Glomerular endothelial cell (primary cell): ENCODE data around the gene KLK6. TPM values are rescaled to one million over a fixed set of nuclear protein-coding genes. Genes with fewer than 3 reads are reported as not detected.
"Not testable (repeated sequence)": the region's sequence is repeated elsewhere in the genome, so short reads cannot be mapped to it uniquely, and the experiment has no call there.

Experiments used
- DNase-seq: peaks from one replicate; pipeline ENCODE4 v3.0.0-alpha.2; 2011; ENCODE audit warnings: low read depth, low spot score; ENCODE audit errors: extremely low read depth
- total RNA-seq: library from RNA; depleted of rRNA; stranded (reverse); fragments of >200 nt; gene quantifications from 2 replicates; pipeline ENCODE4 v1.2.3, GENCODE V29; 2015

The KLK6 gene
- total RNA-seq, 1 donor from 2014 or later = not detected

DNA sequence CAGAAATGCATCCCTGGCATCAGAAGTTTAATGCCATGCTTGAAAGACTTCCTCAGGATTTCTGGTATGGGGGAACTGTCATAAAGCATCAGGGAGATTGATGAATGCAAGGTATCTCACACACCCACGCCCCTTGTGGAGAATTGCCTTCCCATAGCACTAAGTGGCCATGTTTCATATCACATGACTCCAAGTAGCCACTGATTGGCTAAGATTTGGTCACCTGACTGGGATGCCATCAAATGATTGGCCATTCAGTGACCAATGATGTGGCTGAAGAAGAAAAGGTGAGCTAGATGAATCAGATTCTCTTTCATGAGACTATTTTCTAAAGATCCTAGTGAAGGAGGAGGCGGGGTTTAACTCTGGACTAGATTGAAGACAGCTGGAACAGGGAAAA is 24.7 kb upstream of the KLK6 start:
- no peak for DNase-seq

GRCh38 chr19:50992666-50993035 is 23.3 kb upstream of the KLK6 start:
- no peak for DNase-seq

DNA sequence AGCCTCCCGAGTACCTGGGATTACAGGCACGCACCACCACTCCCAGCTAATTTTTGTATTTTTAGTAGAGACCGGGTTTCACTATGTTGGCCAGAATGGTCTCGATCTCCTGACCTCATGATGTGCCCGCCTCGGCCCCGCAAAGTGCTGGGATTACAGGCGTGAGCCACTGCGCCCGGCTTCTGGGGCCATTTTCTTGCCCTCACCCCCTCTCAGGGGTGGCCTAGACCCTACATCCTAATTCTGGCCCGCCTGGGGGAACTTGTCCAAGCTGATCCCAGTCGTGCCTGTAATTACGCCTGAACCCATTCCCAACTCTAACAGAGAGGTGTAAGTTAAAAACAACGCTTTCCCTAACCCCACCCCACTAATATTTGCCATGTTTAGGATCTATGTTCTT is 15.0 kb upstream of the KLK6 start:
- not testable (repeated sequence) for DNase-seq

GRCh38 chr19:50983625-50984292 is 14.4 kb upstream of the KLK6 start, which contains the start of gene KLK7:
Gene KLK7, minus strand, starts transcription at chr19:50983917. Its CDS starts 1,518 bp downstream, at chr19:50982399.
- no peak for DNase-seq

GRCh38 chr19:50982186-50982585 is 12.8 kb upstream of the KLK6 start:
- DNase-seq = no peak

DNA sequence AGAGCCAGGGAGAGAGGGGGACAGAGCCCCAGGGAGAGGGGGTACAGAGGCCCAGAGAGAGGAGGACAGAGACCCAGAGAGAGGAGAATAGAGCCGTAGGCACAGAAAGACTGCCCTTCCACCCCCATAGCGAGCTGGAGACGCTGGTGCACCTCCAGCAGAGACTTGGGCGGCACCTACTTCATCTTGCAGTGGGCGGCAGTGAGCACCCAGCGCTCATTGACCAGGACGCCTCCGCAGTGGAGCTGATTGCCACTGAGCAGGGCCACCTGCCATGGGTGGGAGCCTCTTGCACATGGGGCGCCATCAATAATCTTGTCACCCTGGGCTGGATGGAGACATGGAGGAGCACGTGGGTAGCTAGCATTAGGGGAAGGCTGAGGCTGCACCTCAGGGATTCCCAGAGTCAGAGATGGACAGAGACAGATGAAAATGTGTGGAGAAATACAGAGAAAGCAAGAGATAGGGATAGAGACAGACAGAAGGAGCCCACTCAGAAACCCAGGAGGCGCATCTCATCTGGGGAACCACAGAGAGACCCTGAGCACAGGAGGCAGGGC is 12.3 kb upstream of the KLK6 start:
- no peak for DNase-seq

DNA sequence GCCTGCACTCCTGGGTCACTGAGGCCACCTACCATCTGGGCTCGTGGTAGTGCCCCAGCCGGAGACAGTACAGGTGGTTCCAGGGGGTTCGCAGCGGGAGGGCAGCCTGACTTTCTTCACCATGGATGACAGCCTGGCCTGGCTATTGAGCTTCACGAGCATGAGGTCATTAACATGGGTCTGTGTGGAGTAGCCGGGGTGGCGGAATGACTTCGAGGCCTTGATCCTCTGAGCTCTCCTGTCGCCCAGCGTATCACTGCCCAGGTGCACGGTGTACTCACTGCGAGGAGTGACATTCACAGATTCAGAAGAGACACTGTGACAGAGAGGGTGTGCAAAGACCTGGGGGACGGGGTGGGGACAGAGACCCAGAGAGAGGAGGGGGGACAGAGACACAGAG is 10.8 kb upstream of the KLK6 start:
- DNase-seq = no peak

- DNase-seq = no peak
Measured at GRCh38 chr19:50979758-50980157, 10.4 kb upstream of the KLK6 start.

- no peak for DNase-seq
Measured at GRCh38 chr19:50978772-50979390, 9.5 kb upstream of the KLK6 start.

- no peak for DNase-seq
Measured at GRCh38 chr19:50977626-50978025, 8.2 kb upstream of the KLK6 start.

- DNase-seq = no peak
Measured at GRCh38 chr19:50975766-50976165, 6.4 kb upstream of the KLK6 start.

- no peak for DNase-seq
Measured at GRCh38 chr19:50974702-50975556, 5.5 kb upstream of the KLK6 start.

- DNase-seq = no peak
Measured at GRCh38 chr19:50972795-50973376, 3.5 kb upstream of the KLK6 start.

DNA sequence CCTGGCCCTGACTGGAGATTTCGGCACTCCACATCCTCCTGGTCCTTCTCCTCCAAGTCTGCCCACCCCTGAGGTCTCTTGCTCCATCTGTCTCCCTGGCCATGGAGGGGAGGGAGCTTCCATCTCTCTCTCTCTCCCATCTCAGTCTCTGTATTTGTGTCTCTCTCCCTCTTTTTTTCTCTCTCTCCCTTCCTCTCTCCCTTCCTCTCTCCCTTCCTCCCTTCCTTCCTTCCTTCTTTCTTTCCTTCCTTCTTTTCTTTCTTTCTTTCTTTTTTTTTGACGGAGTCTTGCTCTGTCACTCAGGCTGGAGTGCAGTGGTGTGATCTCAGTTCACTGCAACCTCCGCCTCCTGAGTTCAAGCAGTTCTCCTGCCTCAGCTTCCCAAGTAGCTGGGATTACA is 419 bp upstream of the KLK6 start:
- DNase-seq = not testable (repeated sequence)

- DNase-seq = no peak
Measured at GRCh38 chr19:50968716-50969412, 527 bp downstream of the KLK6 start.

DNA sequence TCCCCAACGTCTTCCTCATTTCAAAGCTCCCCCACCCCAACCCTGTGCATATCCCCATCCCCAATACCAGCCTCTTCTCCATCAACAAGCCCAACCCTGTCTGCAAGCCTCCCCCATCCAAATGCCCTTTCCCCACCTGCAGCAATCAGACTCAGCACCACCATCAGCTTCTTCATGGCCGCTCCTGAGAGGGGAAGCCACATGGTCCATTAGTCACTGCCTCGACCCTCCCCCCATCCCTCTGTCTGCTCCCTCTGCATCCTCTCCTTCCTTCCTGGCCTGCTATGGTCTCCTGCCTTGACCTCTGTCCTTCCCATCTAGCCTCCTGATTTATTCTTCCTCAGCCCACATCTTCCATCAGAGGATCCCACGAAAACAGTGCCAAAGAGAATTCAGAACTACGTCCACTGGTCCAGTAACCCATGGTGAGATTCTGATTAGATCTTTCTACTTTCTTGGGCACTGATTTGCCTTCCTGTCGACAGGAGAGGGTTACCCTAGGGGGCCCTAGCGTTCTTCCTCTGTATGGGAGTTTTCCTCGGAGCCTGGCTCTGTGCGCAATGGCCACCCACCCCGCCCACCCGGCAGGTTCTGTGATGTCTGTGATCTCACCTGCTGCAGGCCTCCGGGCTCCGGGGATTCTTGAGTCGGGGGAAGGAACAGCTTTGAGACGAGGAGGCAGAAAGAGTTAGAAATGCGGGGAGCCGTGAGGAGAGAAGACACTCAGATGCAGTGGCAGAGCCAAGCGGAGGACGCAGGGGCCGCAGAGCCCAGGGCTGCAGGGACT is 1.3 kb downstream of the KLK6 start:
- no peak for DNase-seq

GRCh38 chr19:50964266-50964665 is 5.1 kb downstream of the KLK6 start:
- no peak for DNase-seq

GRCh38 chr19:50963381-50963780 is 6.0 kb downstream of the KLK6 start:
- no peak for DNase-seq

DNA sequence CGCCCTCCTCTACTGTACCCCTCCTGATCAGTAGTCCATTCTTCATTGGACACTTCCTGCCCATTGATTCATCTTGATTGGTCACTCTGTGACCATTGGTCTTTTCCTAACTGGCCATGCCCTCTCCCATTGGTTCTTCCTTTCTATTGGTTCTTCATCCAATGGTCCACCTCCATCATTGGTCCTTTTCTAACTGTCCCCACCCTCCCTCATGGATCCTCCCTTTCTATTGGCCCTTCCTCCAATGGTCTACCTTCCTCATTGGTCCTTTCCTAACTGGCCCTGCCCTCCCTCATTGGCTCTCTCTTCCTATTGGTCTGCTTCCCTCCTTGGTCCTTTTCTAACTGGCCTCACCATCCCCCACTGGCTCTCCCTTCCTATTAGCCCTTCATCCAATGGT is 7.1 kb downstream of the KLK6 start:
- DNase-seq = no peak
